ENCODE results near the gene KLF6.

Gene KLF6

DNA sequence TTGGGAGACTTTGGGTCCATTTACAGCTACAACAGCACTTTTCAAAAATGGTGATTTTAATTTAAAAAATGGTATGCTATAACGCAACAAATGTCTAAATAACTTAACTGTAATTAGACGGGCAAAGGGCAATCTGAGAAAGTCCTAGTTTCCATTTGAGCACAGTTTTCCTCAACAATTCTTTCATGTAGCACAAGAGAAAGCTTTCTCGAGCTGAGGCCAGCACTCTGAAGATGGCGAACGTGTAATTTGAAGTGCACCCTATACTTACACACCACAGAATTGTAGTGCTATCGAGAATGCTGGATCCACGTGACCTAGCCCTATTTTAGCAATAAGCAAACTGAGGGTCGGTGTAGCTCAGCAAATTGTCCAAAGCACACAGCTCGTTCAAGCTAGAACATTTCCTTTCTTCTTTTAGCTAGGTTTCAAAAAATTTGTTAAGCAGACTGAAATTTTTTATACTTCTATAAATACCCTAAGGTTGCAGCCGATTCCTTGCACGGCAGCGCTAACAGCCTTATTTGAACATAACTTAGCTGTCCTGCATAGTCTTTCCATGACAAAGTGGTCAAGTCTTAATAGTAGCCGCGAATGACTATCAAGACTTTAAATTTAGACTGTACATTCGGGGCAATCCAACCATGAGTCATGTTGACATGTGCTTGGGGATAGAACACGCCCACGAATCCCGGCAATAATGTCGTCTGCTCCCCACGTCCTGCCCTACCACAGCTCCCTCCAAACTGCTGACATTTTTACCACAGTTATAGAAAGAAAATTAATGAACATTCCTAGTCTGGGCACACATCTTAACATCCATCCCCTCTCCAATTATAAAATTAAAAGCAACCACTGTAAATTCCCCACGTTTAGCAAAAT is 10.0 kb downstream of the KLF6 start:
- no peak for DNase-seq (ENCODE audit: low spot score)

DNA sequence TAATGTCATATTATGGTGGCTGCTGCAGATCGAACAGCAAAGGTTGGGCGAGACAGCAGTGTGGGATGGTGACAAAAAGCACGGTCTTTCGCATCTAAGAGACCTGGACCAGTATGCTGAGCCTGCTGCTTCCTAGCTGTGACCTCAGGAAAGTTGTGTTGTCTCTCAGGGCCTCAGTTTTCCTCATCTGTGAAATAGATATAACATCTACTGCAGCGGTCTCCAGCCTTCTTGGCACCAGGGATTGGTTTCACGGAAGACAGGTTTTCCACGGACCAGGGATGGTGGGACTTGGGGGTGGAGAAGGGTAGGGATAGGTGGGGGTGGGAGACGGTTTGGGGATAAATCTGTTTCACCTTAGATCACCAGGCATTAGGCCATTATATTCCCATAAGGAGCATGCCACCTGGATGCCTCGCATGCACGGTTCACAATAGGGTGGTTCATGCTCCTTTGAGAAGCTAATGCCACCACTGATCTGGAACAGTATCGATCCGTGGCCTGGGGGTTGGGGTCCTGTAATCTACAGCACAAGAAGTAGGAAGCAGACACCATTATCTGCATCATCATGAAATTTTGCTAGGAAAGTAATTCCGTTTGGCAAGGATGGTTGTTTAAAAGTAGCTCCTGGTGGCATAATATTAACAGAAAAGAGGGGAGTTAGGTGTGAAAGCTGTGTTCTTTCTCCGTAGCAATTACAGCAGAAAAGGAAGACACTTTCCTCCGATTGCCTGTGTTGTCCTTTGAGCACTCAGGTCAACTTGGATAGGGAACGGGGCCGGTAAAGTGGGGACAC is 10.8 kb downstream of the KLF6 start:
- DNase-seq (ENCODE audit: low spot score), result peak; percentile 11

DNA sequence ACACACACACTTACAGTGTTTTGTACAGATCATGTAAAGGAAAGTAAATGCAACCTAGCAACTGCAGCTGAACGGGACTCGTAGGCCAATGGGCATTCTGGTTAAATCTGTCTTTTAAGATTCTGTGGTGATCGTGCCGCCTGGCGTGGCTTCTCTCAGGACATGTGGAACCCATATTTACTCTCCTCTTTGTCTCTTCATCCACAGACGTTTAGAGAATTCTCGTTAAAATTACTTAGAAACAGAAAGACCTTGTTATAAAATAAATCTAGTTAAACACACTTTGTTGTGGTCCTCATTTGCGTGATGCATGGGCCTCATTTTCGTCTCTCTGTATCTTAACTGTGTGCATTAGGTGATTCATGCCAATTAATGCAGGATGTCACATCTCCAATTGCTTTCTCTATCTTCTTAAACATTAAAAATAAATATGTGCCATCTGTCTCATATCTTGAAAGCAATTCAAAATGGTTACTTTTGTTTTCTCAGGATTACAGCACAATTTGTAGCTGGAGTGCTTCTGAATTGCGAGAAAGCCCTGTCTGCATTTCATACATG is 11.5 kb downstream of the KLF6 start:
- peak; percentile 11 for DNase-seq (ENCODE audit: low spot score)

DNA sequence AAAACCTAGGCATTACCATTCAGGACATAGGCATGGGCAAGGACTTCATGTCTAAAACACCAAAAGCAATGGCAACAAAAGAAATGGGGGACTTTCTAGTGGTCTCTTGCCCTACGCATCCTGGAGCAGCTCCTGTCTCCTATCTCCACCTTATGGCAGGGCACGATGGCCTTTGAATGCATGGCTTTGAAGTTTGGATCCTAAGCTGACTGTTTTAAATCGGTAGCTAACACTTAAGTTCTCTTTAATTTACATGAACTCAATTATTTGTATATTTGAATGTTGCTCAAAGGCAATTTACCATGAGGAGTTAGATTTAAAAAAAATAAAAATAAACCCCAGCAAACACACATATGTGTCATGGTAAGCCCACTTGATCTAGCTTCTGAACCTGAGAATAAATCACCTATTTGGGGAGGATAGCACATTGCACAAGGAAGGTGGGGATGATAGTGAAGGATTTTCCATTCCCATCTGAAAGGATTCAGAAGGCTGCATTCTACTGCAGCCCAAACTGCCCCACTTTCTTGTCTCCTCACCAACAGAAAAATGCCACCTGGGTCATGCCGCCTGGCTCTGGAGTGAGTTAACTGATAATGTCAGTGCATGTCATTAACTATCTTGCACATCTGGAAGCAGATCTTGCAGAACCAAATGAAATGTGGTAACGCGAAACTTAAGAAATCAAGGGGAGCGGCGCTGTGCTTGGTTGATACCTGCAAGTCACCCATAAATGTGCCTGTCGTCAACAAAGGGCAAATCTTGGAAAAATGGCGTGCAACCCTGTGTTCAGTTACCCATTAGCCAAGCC is 12.4 kb downstream of the KLF6 start:
- peak; percentile 29 for DNase-seq (ENCODE audit: low spot score)

DNA sequence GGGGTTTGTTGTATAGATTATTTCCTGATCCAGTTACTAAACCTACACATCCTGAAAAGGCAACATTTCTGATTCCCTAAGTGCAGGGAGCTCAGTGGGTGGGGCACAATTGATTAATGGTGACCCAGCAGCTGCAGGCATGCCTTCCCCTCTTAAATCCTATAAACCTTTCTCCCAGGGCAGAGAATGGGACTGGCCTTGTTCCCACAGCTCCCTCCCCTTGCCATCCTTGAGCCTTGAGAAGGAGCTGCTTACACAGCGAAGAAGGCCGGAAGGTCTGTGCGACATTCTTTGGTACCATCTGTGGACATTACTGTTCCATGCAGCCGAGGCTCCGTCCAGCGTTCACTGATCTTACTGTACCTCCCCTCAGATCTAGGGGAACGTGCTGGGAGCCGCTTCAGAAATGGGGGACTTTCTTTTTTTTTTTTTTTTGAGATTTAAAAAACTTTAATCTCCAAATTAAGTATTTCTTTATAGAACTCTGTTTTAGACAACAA is 14.3 kb downstream of the KLF6 start:
- no peak for DNase-seq (ENCODE audit: low spot score)

DNA sequence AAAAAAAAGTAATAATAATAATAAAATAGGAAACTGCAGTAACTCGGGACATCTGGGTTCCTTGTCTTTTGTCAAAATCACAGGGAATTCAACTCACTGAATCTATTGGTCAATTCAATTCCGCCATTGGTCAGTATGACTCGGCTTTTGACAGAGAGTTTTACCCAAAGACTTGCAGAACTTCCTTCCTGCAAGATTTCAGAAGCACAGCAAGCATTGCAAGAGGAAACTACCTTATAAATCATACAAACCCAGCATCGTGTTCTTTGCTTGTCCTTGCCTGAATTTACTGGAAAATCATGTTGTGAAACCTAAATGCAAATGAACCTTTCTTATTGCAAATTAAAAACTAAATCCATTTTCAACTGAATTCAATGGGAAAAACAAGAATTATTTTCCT is 15.5 kb downstream of the KLF6 start:
- DNase-seq (ENCODE audit: low spot score), result no peak

DNA sequence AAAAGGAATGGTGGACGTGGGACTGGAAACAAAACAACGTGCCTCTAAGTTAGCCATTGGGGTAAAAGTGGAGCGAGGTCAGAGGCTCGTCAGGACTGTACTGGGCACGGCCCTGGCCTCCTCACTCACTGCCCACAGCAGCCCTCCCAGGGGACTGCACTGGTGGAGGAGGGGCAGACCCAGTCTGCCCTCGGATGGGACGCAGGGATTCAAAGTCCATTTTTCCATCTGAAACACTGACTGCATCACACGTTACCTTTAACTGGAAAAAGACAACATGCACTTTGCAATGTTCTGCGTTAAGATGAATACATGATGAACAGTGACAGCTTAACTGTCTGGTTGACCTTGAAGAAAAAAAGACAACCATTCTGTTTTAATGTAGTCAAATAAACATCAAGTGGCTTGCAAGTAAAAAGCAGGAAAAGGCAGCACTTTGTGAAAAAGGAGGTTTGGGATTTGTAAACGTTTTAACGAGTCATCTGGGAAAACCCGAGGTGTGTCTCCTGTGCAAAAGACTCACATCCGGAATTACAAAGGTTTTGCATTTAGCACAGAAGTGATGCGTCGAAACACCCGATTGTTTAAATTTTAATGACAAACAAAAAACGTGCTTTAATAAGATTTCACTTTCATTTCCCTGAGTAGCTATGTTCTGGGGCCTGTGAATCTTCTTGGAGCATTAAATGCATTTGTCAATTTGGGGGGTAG is 18.8 kb downstream of the KLF6 start:
- no peak for DNase-seq (ENCODE audit: low spot score)

DNA sequence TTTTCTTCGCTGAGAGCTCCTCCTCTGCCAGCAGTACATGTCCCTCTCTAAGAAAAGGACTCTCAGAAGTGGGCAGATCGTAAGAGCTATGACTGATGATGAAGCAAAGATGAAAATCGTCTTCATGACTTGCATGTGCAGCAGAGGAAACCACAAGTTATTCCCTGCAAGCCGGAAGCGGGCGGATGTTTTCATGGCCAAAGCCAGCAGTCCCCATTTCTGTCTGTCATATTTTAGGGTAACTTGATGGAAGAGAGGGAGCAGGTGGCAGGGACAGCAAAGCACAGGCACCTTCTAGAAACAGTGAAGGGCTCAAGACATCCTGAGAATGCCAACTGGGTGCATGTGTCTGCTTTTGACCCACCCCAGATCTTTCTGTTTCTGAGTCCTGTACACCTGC is 19.9 kb downstream of the KLF6 start:
- no peak for DNase-seq (ENCODE audit: low spot score)

DNA sequence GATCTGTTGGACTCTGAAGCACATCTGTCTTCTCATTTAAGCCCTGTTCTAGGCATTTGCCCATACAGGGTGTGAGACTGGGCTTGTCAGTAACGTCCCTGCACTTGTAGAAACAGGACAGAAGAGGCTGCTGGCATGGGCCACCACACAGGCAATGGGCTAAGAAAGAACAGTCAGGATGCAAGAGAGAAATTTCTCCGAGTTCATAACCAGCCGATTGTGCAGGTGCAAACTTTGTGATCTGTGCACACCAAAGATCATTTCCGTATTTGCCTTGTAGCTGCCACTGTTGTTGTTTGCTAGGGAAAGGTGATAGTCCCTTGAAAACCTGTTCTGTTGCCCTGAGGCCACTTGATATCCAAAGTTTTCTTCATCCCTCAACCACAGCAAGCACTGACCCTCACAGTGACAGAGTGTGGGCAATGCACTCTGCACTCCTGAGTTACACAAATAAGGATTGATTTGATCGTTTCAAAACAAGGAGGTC is 20.3 kb downstream of the KLF6 start:
- DNase-seq (ENCODE audit: low spot score), result no peak

DNA sequence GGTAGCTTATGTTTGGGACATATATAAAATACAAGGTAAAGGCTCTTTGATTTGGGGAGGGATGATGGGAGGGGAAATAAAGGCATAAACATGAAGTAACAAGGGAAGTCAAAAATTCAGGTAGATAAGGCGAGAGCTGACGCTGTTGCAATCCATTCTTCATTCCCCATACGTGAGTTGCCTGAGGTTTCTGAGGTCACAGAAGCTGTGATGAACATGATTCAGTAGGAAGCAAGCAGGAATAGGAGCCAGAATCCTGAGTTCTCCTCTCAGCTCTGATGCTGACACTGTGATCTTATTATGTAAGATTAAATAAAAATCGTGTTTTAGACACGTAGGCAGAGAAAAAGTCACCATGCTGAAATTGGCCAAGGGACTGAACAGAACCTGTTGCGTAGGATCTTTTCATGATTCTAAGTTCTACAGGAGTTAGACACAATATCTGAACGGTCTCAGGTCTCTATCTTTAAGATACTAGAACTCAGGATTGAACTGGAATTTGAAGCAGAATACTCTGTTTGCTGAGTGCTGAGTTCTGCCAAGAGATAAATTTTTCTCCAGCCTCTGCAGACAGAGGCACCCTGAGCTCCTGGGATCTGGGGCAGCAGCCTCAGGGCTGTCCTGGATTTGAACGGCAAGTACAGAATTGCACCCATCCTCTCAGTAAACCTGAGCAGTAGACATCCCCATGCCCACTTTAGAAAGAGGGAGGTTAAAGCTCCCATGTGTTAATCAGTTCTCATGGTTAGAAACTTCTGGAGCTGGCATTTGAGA is 21.0 kb downstream of the KLF6 start:
- no peak for DNase-seq (ENCODE audit: low spot score)

DNA sequence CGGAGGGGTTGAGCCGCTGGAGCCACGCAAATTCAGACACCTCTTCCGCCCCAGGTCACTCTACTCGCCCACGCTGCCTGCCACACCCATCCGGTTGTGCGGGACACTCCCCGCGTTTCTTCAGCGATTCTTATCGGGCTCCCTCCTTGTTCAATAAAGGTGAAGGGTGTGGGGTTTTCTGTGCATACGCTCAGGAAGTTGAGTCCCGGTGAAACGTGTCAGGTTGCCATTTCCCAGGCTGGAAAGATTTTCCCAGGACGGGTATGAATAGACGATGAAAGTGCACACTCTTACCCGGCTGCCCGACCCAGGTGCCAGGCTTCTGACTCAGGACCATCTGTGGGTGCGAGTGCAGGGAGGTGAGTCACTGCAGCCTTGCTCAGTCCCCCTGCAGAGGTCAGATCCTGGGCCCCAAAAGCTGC is 22.0 kb downstream of the KLF6 start:
- DNase-seq (ENCODE audit: low spot score), result no peak

DNA sequence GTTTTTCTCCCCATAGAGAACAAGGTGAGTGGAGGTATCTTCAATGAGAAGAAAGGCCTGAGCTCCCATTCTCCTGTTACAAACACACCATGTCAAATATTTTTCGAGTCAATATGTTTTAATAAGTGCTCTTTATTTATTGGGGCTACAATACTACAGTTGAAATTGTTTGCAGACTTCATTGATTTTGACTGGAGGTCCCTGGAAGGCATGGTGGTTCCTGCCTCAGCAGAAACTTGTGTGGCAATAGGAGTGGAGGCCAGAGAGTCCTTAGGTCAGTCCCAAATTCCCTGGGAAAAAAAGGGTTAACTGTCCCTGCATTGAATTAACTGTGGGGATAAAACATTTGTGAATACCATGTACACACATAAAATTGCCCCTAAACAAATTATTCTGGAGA is 22.7 kb downstream of the KLF6 start:
- DNase-seq (ENCODE audit: low spot score), result no peak

DNA sequence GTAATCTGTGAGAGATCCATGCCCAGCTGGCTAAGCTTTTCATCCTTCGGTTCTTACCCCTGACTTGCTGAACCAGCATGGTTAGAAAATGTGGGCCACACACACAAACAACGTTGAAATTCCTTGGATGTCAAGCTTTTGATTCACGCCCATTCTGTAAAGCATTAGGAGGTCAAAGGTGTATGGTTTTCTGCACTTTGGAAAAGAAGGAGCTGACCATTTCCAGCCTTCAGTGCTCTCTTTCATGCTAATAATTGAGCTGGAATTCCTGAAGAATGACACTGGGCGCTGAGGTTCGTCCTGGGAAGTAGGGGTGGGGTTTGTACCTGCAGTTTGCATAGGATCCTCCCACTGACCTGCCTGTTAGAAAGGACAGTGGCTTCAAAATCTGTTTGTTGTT is 23.1 kb downstream of the KLF6 start:
- DNase-seq (ENCODE audit: low spot score), result peak; percentile 47

DNA sequence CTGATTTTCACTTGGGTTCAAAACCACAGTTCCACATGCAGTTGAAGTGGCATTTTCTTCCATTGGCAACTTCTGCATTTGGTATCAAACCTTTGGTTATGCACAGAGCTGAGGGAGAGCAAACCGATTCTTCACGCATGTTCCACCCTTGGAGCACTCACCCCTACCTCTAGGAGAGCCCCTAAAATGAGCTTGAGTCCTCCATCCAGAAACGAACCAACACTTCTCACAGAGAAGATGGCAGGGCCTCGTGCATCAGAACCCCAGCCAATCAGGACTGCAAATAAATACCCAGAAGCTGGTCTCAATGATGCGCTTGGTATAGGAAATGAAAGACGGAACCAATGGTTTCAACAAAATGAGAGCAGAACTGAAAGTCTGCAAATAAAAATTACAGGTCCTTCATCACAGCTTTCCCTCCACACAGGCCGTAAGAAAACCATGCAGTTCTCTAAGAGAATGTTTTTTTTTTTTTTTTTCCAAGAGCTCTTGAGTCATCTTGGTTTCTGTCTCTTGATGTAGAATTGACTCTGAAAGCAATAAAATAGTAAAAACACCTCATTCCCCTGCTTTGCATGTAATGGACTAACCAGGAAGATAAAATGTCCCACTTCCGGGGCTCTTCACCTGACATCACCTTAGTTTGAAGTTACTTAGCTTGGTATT is 23.9 kb downstream of the KLF6 start:
- DNase-seq (ENCODE audit: low spot score), result peak; percentile 8

DNA sequence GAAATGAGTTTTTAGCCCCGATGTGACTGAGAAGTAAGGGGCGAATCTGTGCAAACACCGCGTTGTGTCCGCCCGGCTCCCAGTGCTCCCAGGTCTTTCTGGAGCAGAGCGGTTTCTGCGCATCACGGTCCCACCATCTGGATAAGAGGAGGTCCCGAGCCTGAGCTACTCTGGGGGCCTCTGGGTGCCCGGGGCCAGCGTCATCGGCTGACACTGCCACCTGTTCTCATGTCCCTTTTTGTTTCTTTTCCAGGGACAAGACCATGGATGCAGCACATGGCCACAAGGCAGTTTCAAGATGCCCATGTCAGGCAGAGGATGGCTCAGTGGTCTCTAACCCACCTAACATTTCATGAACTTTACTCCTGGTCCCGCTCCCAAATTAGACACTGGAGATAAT is 24.9 kb downstream of the KLF6 start:
- peak; percentile 31 for DNase-seq (ENCODE audit: low spot score)

DNA sequence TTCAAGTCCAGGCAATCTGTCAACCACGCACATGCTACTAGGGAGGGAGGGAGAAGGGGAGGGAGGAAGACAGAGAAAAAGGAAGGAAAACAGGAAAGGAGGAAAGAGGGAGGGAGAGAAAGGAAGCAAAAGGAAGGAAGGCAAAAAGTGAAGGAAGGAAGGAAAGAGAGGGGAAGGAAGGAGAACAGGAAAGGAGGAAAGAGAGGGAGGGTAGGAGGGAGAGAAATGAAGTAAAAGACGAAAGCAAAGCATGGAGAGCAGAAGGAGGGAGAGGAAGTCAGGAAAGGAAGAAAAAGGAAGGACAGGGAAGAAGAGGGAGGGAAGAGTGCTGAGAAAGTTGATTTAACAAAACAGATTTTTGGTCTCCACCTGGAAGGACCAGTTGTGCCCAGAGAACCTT is 25.6 kb downstream of the KLF6 start:
- no peak for DNase-seq (ENCODE audit: low spot score)

DNA sequence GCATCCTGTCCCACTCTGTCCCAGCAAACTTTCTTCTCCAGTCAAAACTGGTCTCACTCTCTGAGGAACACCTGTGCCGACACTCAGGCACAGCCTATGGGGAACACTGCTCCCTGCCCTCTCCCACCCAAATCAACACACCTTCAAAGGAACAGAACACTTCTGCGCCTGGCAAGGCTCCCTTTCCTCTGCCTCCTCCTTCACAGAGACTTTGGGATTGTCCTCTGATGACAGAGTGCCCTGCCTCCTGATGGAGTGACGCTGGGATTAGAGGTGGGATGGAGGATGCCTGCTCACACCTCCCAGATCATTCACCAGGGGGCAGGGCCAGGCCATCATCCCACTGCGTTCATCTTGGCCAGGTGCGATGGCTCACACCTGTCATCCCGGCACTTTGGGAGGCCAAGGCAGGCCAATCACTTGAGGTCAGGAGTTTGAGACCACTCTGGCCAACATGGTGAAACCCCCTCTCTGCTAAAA is 26.5 kb downstream of the KLF6 start:
- no peak for DNase-seq (ENCODE audit: low spot score)

DNA sequence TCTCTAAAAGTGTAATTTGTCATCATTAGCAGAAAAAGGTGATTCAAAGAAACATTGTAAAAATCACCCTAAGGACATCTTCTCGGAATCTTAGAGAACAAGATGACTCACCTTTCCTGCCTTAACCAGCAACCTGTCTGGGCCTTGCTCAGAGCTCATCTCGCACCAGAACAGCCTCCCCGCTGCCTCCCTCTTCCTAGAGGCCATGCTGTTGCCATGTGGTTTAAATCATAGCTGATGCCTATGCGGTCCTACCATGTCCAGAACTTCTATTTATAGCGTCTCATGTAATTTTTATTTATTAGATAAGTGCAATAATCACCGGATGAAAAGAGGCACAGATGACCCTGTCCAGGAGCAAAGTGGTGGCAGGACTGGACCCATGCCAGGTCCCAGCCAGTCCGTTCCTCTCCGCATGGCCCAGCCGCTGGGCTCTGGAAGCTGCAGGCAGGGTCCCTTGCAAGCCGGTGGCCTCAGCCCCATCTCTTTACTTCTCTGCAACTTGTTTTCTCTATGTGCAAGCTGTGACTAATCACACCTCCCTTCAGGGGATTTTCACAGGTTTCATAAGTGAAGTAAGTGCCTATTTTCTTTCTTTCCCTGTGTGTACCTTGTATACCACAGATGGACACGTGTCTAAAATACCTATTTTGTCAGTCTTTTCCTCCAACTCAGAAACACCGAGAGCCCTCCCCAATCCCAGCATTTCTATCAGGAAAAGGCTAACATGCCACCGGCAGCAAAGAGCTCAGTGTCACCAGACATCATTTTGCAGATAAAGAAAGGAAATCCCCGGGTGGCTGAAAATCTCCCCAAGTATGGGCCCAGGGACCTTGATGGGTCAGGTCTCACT is 27.1 kb downstream of the KLF6 start:
- DNase-seq (ENCODE audit: low spot score), result peak; percentile 33

DNA sequence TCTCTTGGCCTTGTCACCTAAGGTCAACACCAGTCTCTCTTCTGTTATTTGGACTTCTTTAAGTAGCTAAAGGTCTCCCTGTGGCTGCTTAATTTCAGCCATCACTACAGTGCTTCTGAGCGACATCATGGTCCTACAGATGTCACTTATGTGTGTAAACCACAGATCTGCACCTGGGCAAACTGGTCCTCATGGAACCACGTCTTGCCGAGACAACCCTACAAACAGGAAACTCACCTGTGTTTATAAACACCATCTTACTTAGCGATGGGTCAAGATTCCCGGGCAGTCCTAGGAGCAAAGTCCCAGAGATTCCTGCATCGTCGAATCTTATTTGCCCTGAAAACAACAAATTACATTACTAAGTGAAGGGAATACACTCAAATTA is 27.8 kb downstream of the KLF6 start:
- DNase-seq (ENCODE audit: low spot score), result peak; percentile 24
